GM12878 (cell line): ENCODE measurements around the gene KRT20. TPM values are rescaled to one million over a fixed set of nuclear protein-coding genes. Genes with fewer than 3 reads are reported as not detected.

Source experiments
- ATAC-seq: fragments of 200-7000 bp; cut with Tn5 transposase; 3 replicates; pipeline ENCODE4 v1.9.1; 2020; ENCODE audit warnings: mild to moderate bottlenecking, moderate library complexity
- BruUV-seq: library from RNA; stranded (reverse); fragments of 400-500 nt; replicated peaks from 2 replicates; lab custom pipeline; 2021; lab: Mats Ljungman, UMichigan
- CTCF ChIA-PET: fragments of 300-600 bp; sonication (Branson Sonifier 250); formaldehyde crosslinking; extraction: SDS; loops from one replicate; lab custom pipeline; 2021; ENCODE audit warnings: inconsistent platforms; lab: Yijun Ruan, JAX
- POLR2A ChIA-PET: fragments of 350-600 bp; formaldehyde crosslinking; extraction: SDS; loops from one replicate; lab custom pipeline; 2021; ENCODE audit warnings: inconsistent platforms; lab: Charles Lee
- RAD21 ChIA-PET: fragments of 300-600 bp; sonication (Branson Sonifier 250); formaldehyde crosslinking; loops from one replicate; lab custom pipeline; 2023; ENCODE audit warnings: antibody characterized with exemption; ENCODE audit not compliant: unreplicated experiment; lab: Charles Lee
- SMC1A ChIA-PET: fragments of 300-600 bp; sonication (Branson Sonifier 250); formaldehyde crosslinking; loops from one replicate; lab custom pipeline; 2023; ENCODE audit not compliant: unreplicated experiment, uncharacterized antibody; lab: Charles Lee
- DNase-seq: peaks from one replicate; pipeline ENCODE4 v3.0.0-alpha.2; 2011; ENCODE audit warnings: low read depth, low spot score
- FAIRE-seq: peaks from 3 replicates; lab custom pipeline; 2011; peaks lifted over from hg19 to GRCh38; lab: Jason Lieb, UNC
- H2AFZ ChIP-seq: 2 replicates; pipeline ENCODE4 v1.6.0; 2011; ENCODE audit warnings: low read depth, low read length, control low read depth; ENCODE audit not compliant: control insufficient read depth
- H3K27ac ChIP-seq: 2 replicates; pipeline ENCODE4 v1.5.1; 2011; ENCODE audit warnings: control low read depth; ENCODE audit not compliant: control insufficient read depth, insufficient read depth
- H3K27me3 ChIP-seq, 2 experiments: replicated peaks in 1 of 2; 2 replicates each; pipeline versions ENCODE4 v1.6.0 to v1.6.1; 2011; ENCODE audit warnings: low read length in 1 of 2; ENCODE audit not compliant: control insufficient read depth in 2 of 2, insufficient read depth in 2 of 2
- H3K36me3 ChIP-seq, 2 experiments: 2 replicates each; pipeline ENCODE4 v1.5.1; 2011; ENCODE audit warnings: low read length in 1 of 2; ENCODE audit not compliant: control insufficient read depth in 2 of 2, insufficient read depth in 2 of 2
- H3K4me1 ChIP-seq: 2 replicates; pipeline ENCODE4 v1.6.1; 2011; ENCODE audit warnings: mild to moderate bottlenecking, low read length, moderate library complexity, mixed read lengths; ENCODE audit not compliant: control insufficient read depth, insufficient read depth
- H3K4me2 ChIP-seq: 2 replicates; pipeline ENCODE4 v1.6.0; 2011; ENCODE audit warnings: control low read depth; ENCODE audit not compliant: control insufficient read depth, insufficient read depth
- H3K4me3 ChIP-seq: fragments of 200-600 bp; sonication (generic); 2 replicates; pipeline ENCODE4 v1.5.1; 2016
- H3K79me2 ChIP-seq: 2 replicates; pipeline ENCODE4 v1.6.0; 2011; ENCODE audit warnings: low read length; ENCODE audit not compliant: control insufficient read depth, insufficient read depth
- H3K9ac ChIP-seq: 2 replicates; pipeline ENCODE4 v1.8.0; 2011; ENCODE audit warnings: low read length, control low read depth, mixed read lengths; ENCODE audit not compliant: control insufficient read depth, insufficient read depth
- H3K9me3 ChIP-seq: replicated peaks from 3 replicates; pipeline ENCODE4 v1.5.1; 2011; ENCODE audit warnings: mild to moderate bottlenecking, low read length; ENCODE audit not compliant: control insufficient read depth, insufficient read depth
- H4K20me1 ChIP-seq: 2 replicates; pipeline ENCODE4 v1.6.0; 2011; ENCODE audit not compliant: control insufficient read depth, insufficient read depth
- ASH2L ChIP-seq: fragments of 300-600, 200-600 bp; sonication (generic); IDR thresholded peaks from 2 replicates; pipeline ENCODE4 v1.6.1; 2017; ENCODE audit warnings: low read depth, mild to moderate bottlenecking, borderline replicate concordance
- CHD1 ChIP-seq: IDR thresholded peaks from 2 replicates; pipeline ENCODE4 v1.6.1; 2012; ENCODE audit warnings: low read depth, low read length, improper control_type of control experiment
- E2F4 ChIP-seq: IDR thresholded peaks from 2 replicates; pipeline ENCODE4 v1.6.1; 2012; ENCODE audit warnings: low read depth, low read length, improper control_type of control experiment
- EGR1 ChIP-seq, 2 experiments: IDR thresholded peaks; 1 replicate in 1 of 2; 2 replicates in 1 of 2; pipeline ENCODE4 v1.6.1; 2011 to 2012; ENCODE audit warnings: low read depth in 2 of 2, low read length in 2 of 2, borderline replicate concordance in 1 of 2, mild to moderate bottlenecking in 1 of 2, moderate library complexity in 1 of 2
- ETV6 ChIP-seq, 2 experiments: fragments of 450-650 bp in 1 of 2; IDR thresholded peaks in 1 of 2; conservative IDR thresholded peaks in 1 of 2; 2 replicates each; pipeline ENCODE4 v1.6.1; 2014; ENCODE audit warnings: antibody characterized with exemption in 1 of 2, borderline replicate concordance in 1 of 2, low read depth in 1 of 2, mild to moderate bottlenecking in 1 of 2, moderate library complexity in 1 of 2
- JUND ChIP-seq: IDR thresholded peaks from 2 replicates; pipeline ENCODE4 v1.6.1; 2012; ENCODE audit warnings: low read depth, mild to moderate bottlenecking, low read length, improper control_type of control experiment, moderate library complexity
- MTA3 ChIP-seq: IDR thresholded peaks from 2 replicates; pipeline ENCODE4 v1.6.1; 2012; ENCODE audit warnings: low read length, inconsistent platforms, borderline replicate concordance
- MYC ChIP-seq: IDR thresholded peaks from 2 replicates; pipeline ENCODE4 v1.6.1; 2011; ENCODE audit warnings: mild to moderate bottlenecking, low read length, moderate library complexity, inconsistent platforms; ENCODE audit not compliant: insufficient read depth, insufficient replicate concordance, insufficient read length, severe bottlenecking
- NFYB ChIP-seq: IDR thresholded peaks from 2 replicates; pipeline ENCODE4 v1.6.1; 2011; ENCODE audit warnings: low read depth, mild to moderate bottlenecking, low read length, improper control_type of control experiment, moderate library complexity; ENCODE audit not compliant: insufficient read depth
- SIN3A ChIP-seq: IDR thresholded peaks from 2 replicates; pipeline ENCODE4 v1.6.1; 2012; ENCODE audit warnings: low read depth, low read length, improper control_type of control experiment
- STAT1 ChIP-seq: fragments of 450-650 bp; conservative IDR thresholded peaks from 2 replicates; pipeline ENCODE4 v1.6.1; 2014; ENCODE audit warnings: antibody characterized with exemption, mild to moderate bottlenecking
- YY1 ChIP-seq: IDR thresholded peaks from 2 replicates; pipeline ENCODE4 v1.6.1; 2011; ENCODE audit warnings: low read depth, mild to moderate bottlenecking, low read length
- ZNF592 ChIP-seq: fragments of 450-650 bp; IDR thresholded peaks from 2 replicates; pipeline ENCODE4 v1.6.1; 2017; ENCODE audit warnings: mild to moderate bottlenecking, moderate library complexity
- ZZZ3 ChIP-seq: IDR thresholded peaks from 2 replicates; pipeline ENCODE4 v1.6.1; 2011; ENCODE audit warnings: low read depth; ENCODE audit not compliant: control insufficient read depth, insufficient read length
- WGBS: methylation state at CpG from one replicate; pipeline ENCODE4 v1.1.6; 2016; ENCODE audit warnings: low lambda C conversion rate; ENCODE audit not compliant: insufficient replicate concordance, insufficient coverage; ENCODE audit errors: missing lambda C conversion rate; 5-methylcytosine and 5-hydroxymethylcytosine counted together
- in situ Hi-C: fragments of 300-500 bp; cut with MboI; formaldehyde crosslinking; loops from 9 replicates; pipeline ENCODE4 v1.14.3; 2018; ENCODE audit warnings: mixed read lengths
- intact Hi-C: fragments of 100-400 bp; cut with micrococcal nuclease; formaldehyde crosslinking; loops from one replicate; pipeline ENCODE4 v1.14.2; 2022; ENCODE audit not compliant: unreplicated experiment
- polyA plus RNA-seq, 11 experiments: library from polyadenylated mRNA; depleted of rRNA in 4 of 11; unstranded in 6 of 11; stranded (reverse) in 5 of 11; fragments of >200 nt; fragmentation: Nextera tagmentation in 4 of 11; fragmentation: Illumina TruSeq in 1 of 11; extraction: Ambion mirVana in 4 of 11; extraction: Trizol in 1 of 11; gene quantifications; 1 replicate in 1 of 11; 2 replicates in 10 of 11; pipeline versions ENCODE4 v1.2.1 to v1.2.3, GENCODE V29; 2011 to 2016; ENCODE audit warnings: inconsistent platforms in 2 of 11, missing spikeins in 2 of 11, low read depth in 1 of 11
- total RNA-seq, 4 experiments: library from RNA; depleted of rRNA in 3 of 4; stranded (reverse); fragments of >200 nt in 3 of 4; fragmentation: Illumina TruSeq in 1 of 4; extraction: Trizol in 1 of 4; gene quantifications; 2 replicates each; pipeline versions ENCODE4 v1.2.1 to v1.2.3, GENCODE V29; 2013 to 2021
- TF ChIP-seq, protein P1 (sequence below): fragments of 450-650 bp; IDR thresholded peaks from 2 replicates; pipeline ENCODE4 v1.6.1; 2014; ENCODE audit warnings: mild to moderate bottlenecking

The KRT20 gene
- total and polyA plus RNA-seq, 10 of the 15 experiments (the other 5 are each of a cell fraction or from before 2014, with no cell fraction given): 0.23 TPM; not detected in 9

GRCh38 chr17:40895106-40895730, 10.2 kb upstream of the KRT20 start:
- Histone ChIP-seq H3K4me1 (no peaks in the 10 kb centered on the region), H3K9ac (no peak overlapping the region), H3K27ac (no peak overlapping the region), H3K9me3 (no peaks in the 10 kb centered on the region), H3K79me2 (no peaks in the 10 kb centered on the region), H3K4me3 (no peak overlapping the region), H2AFZ (no peak overlapping the region), H4K20me1 (no peaks in the 10 kb centered on the region), H3K36me3 (no peaks in the 10 kb centered on the region), H3K4me2 (no peak overlapping the region), H3K27me3 (no peaks in the 10 kb centered on the region; a peak in 1 of 4 replicates)
- intact Hi-C loops: no loop called here
- no peak for DNase-seq
- in situ Hi-C loops: no loop called here
- FAIRE-seq: no peak
- POLR2A ChIA-PET: no interaction called here
- whole genome bisulfite sequencing: 39% methylated on average over 9 of the region's 9 CpGs
- RAD21 ChIA-PET: no interaction called here
- BruUV-seq: no TSS peak
- ATAC-seq: no peak
- CTCF ChIA-PET: no interaction called here
- SMC1A ChIA-PET: no interaction called here
- no peak for TF ChIP-seq MTA3
- TF ChIP-seq EGR1 (IDR thresholded peaks at IDR 0.05; ENCODE audit: borderline replicate concordance in 1 of 2, low read depth in 2 of 2, low read length in 2 of 2): no peak
- no peak for TF ChIP-seq JUND
- TF ChIP-seq NFYB: no peak
- no peak for TF ChIP-seq ZZZ3
- TF ChIP-seq YY1: no peak
- no peak for TF ChIP-seq E2F4
- TF ChIP-seq ZNF592: no peak
- TF ChIP-seq, protein P1, sequence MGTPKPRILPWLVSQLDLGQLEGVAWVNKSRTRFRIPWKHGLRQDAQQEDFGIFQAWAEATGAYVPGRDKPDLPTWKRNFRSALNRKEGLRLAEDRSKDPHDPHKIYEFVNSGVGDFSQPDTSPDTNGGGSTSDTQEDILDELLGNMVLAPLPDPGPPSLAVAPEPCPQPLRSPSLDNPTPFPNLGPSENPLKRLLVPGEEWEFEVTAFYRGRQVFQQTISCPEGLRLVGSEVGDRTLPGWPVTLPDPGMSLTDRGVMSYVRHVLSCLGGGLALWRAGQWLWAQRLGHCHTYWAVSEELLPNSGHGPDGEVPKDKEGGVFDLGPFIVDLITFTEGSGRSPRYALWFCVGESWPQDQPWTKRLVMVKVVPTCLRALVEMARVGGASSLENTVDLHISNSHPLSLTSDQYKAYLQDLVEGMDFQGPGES: no peak
- TF ChIP-seq ASH2L: no peak
- no peak for TF ChIP-seq CHD1
- TF ChIP-seq ETV6 (conservative IDR thresholded peaks at IDR 0.05 in 1 of 2, IDR thresholded peaks at IDR 0.05 in 1 of 2; ENCODE audit: borderline replicate concordance in 1 of 2, low read depth in 1 of 2): no peak
- no peak for TF ChIP-seq SIN3A
- no peak for TF ChIP-seq STAT1
- no peak for TF ChIP-seq MYC
